Ureter (tissue), 1 donor: ENCODE results near the gene NOP9. TPM values are rescaled to one million over a fixed set of nuclear protein-coding genes. Genes with fewer than 3 reads are reported as not detected.
"Not testable (repeated sequence)": the region's sequence is repeated elsewhere in the genome, so short reads cannot be mapped to it uniquely, and the experiment has no call there.

ENCODE experiments used
- DNase-seq: peaks from one replicate; pipeline ENCODE4 v3.0.0-alpha.2; 2020; ENCODE audit warnings: low spot score
- total RNA-seq: library from RNA; stranded (reverse); gene quantifications from one replicate; pipeline ENCODE4 v1.2.4, GENCODE V29; 2023
- donor health status: DM: yes; HTN: yes; CAD: no.

Gene NOP9
- total RNA-seq, 1 donor from 2014 or later: 36.5 TPM

GRCh38 chr14:24348186-24348585, 48.5 kb downstream of the NOP9 start:
- DNase-seq: no peak

DNA sequence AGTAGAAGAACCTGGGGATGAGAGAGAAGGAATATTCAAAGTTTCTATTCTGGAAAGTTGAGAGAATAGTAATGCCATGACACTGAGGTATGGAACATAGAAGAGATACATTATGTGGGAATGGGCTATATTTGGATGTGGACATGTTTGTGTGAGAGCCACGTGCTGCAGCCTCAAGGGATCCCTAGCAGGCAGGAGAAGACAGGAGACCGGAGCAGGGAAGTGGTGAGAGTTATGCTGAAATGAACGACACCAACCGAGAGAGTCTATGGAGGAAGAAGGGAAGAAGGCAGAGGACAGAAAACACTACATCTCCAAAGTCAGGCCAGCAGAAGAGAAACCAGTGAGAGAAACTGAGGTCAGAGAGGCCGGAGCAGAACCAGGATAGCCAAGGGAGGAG, 50.1 kb downstream of the NOP9 start:
- DNase-seq: no peak

- no peak for DNase-seq
Measured at GRCh38 chr14:24351517-24351916, 51.9 kb downstream of the NOP9 start.

DNA sequence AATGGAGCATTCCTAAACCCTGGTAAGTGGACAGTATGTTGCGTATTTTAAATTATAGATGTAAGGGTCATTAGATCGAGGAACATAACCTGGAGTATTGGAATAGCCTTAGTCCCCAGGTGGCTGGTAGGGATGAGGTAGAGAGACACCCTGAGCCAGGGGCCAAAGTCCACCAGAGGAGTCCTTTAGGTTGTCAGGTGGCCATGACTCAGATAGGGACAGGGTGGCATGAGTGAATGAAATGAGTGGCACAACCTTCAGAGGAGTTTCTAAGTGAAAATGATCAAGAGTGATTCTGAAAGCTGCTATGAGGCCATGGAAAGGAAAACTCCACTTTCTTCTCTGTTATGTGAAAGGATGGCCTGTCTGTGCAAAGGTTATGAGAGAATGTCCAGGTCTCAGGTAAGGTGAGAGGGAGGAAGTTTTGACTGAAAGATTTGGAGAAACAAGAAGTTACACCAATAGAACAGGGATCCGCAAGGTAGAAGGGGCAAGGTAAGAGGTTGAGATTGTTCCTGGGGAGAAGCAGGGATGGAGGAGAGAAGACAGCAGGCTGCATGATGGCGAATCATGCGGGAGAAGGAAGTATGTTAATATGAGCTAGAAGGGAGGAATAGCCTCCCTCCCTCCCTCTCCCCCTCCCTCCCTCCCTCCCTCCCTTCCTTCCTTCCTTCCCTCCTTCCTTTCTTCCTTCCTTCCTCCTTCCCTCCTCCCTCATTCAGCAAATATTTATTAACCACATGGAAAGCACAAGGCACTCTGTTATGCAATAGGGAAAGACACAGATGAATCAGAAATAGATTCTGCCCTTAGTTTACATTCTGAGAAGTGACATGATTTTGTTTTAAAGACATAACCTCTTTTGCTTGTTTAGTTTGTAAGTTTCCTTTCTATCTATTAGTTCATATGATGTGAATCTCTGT, 54.2 kb downstream of the NOP9 start:
- DNase-seq: no peak

DNA sequence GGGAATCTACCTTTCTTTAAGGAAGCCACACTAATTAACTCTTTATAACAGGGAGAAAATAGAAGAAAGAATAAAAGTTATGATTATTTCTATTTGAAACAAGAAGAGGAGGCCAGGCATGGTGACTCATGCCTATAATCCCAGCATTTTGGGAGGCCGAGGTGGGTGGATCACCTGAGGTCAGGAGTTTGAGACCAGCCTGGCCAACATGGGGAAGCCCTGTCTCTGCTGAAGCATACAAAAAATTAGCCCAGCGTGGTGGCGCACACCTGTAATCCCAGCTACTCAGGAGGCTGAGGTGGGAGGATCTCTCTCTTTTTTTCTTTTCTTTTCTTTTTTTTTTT, 54.8 kb downstream of the NOP9 start:
- not testable (repeated sequence) for DNase-seq

- no peak for DNase-seq
Measured at GRCh38 chr14:24355009-24355408, 55.4 kb downstream of the NOP9 start.

DNA sequence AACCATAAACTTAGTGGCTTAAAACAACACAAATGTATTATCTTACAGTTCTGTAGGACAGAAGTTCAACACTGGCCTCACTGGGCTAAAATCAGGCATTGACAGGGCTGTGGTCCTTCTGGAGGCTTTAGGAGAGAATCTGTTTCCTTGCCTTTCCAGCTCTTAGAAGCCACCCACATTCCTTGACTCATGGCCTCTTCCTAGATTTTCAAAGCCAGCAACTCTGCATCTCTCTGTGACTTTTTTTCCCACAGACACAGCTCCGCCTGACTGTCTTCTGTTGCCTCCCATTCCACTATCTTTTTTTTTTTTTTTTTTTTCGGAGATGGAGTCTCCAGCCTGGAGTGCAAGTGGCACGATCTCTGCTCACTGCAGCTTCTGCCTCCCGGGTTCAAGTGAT, 56.6 kb downstream of the NOP9 start:
- no peak for DNase-seq

Other genes with a start within 250 kb of the NOP9 start
- gene CARMIL3, start 247.8 kb upstream of the NOP9 start, total RNA-seq: 1.3 TPM
- gene CPNE6, start 228.3 kb upstream of the NOP9 start, total RNA-seq: 1.5 TPM
- 116 TPM for gene PCK2, start 205.5 kb upstream of the NOP9 start, total RNA-seq
- 65.7 TPM for gene DCAF11, start 185.1 kb upstream of the NOP9 start, total RNA-seq
- gene NRL, start 184.9 kb upstream of the NOP9 start, total RNA-seq: 3.9 TPM
- gene FITM1, start 169.2 kb upstream of the NOP9 start, total RNA-seq: 0.55 TPM
- gene PSME1, start 163.7 kb upstream of the NOP9 start, total RNA-seq: 227 TPM
- gene EMC9, start 158.3 kb upstream of the NOP9 start, total RNA-seq: 25.7 TPM
- gene PSME2, start 153.2 kb upstream of the NOP9 start, total RNA-seq: 213 TPM
- gene RNF31, start 152.4 kb upstream of the NOP9 start, total RNA-seq: 86.6 TPM
- 101 TPM for gene IRF9, start 138.6 kb upstream of the NOP9 start, total RNA-seq
- gene REC8, start 127.8 kb upstream of the NOP9 start, total RNA-seq: 12.6 TPM
- 69.1 TPM for gene IPO4, start 111.0 kb upstream of the NOP9 start, total RNA-seq
- 42.9 TPM for gene TM9SF1, start 104.4 kb upstream of the NOP9 start, total RNA-seq
- gene TSSK4, start 94.2 kb upstream of the NOP9 start, total RNA-seq: 2.1 TPM
- gene CHMP4A, start 86.4 kb upstream of the NOP9 start, total RNA-seq: 58.6 TPM
- gene MDP1, start 83.8 kb upstream of the NOP9 start, total RNA-seq: 17.0 TPM
- 159 TPM for gene NEDD8, start 67.5 kb upstream of the NOP9 start, total RNA-seq
- gene GMPR2, start 66.9 kb upstream of the NOP9 start, total RNA-seq: 78.7 TPM
- gene TINF2, start 57.2 kb upstream of the NOP9 start, total RNA-seq: 82.5 TPM
- gene TGM1, start 36.7 kb upstream of the NOP9 start, total RNA-seq: 7.7 TPM
- 36.1 TPM for gene RABGGTA, start 28.3 kb upstream of the NOP9 start, total RNA-seq
- gene DHRS1, start 70 bp upstream of the NOP9 start, total RNA-seq: 28.7 TPM
- gene CIDEB, start 8.1 kb downstream of the NOP9 start, total RNA-seq: 11.1 TPM
- gene LTB4R2, start 10.3 kb downstream of the NOP9 start, total RNA-seq: 8.2 TPM
- 9.6 TPM for gene LTB4R, start 11.7 kb downstream of the NOP9 start, total RNA-seq
- gene ADCY4, start 35.2 kb downstream of the NOP9 start, total RNA-seq: 61.7 TPM
- 22.4 TPM for gene RIPK3, start 40.1 kb downstream of the NOP9 start, total RNA-seq
- 67.2 TPM for gene NFATC4, start 68.3 kb downstream of the NOP9 start, total RNA-seq
- 32.7 TPM for gene NYNRIN, start 99.2 kb downstream of the NOP9 start, total RNA-seq
- gene CBLN3, start 129.8 kb downstream of the NOP9 start, total RNA-seq: 2.2 TPM
- gene KHNYN, start 130.1 kb downstream of the NOP9 start, total RNA-seq: 72.9 TPM
- 73.5 TPM for gene SDR39U1, start 142.9 kb downstream of the NOP9 start, total RNA-seq
- 2.2 TPM for gene CMA1, start 208.4 kb downstream of the NOP9 start, total RNA-seq